MM.1S (cell line): Measurements from ENCODE around the gene STK32C.

Source experiments
- DNase-seq: peaks from one replicate; pipeline ENCODE4 v3.0.0-alpha.2; 2015
- H2AFZ ChIP-seq: fragments of 300-600 bp; sonication (generic); 2 replicates; pipeline ENCODE4 v1.6.0; 2016; ENCODE audit warnings: antibody characterized with exemption, low read length
- H3F3A ChIP-seq: fragments of 300-600 bp; sonication (generic); 2 replicates; pipeline ENCODE4 v1.6.1; 2016; ENCODE audit warnings: mild to moderate bottlenecking, antibody characterized with exemption, low read length, moderate library complexity, mixed read lengths; ENCODE audit not compliant: insufficient read depth
- H3K27ac ChIP-seq: fragments of 300-600 bp; sonication (generic); 2 replicates; pipeline ENCODE4 v1.5.1; 2016; ENCODE audit warnings: mild to moderate bottlenecking, low read length
- H3K27me3 ChIP-seq: fragments of 300-600 bp; sonication (generic); replicated peaks from 2 replicates; pipeline ENCODE4 v1.6.0; 2016; ENCODE audit warnings: low read length; ENCODE audit not compliant: insufficient read depth
- H3K36me3 ChIP-seq: fragments of 300-600 bp; sonication (generic); replicated peaks from 2 replicates; pipeline ENCODE4 v1.6.1; 2016; ENCODE audit warnings: mild to moderate bottlenecking, low read length, mixed read lengths; ENCODE audit not compliant: insufficient read depth
- H3K4me1 ChIP-seq: fragments of 300-600 bp; sonication (generic); 2 replicates; pipeline ENCODE4 v1.6.1; 2016; ENCODE audit warnings: low read length, mixed read lengths
- H3K4me2 ChIP-seq: fragments of 300-600 bp; sonication (generic); 2 replicates; pipeline ENCODE4 v1.6.0; 2016; ENCODE audit warnings: low read depth, low read length
- H3K4me3 ChIP-seq: fragments of 300-600 bp; sonication (generic); 2 replicates; pipeline ENCODE4 v1.5.1; 2016; ENCODE audit warnings: low read length, mixed read lengths
- H3K79me2 ChIP-seq: fragments of 300-600 bp; sonication (generic); 2 replicates; pipeline ENCODE4 v1.6.1; 2016; ENCODE audit warnings: mixed run types, low read length, mixed read lengths
- H3K9ac ChIP-seq: fragments of 300-600 bp; sonication (generic); 2 replicates; pipeline ENCODE4 v1.6.1; 2016; ENCODE audit warnings: low read length, mixed read lengths
- H3K9me2 ChIP-seq: fragments of 300-600 bp; sonication (generic); replicated peaks from 2 replicates; pipeline ENCODE4 v1.6.1; 2016; ENCODE audit warnings: mild to moderate bottlenecking, low read length, mixed read lengths; ENCODE audit not compliant: insufficient read depth
- H3K9me3 ChIP-seq: fragments of 300-600 bp; sonication (generic); replicated peaks from 2 replicates; pipeline ENCODE4 v1.6.1; 2016; ENCODE audit warnings: mild to moderate bottlenecking, low read length, mixed read lengths; ENCODE audit not compliant: insufficient read depth
- H4K20me1 ChIP-seq: fragments of 300-600 bp; sonication (generic); 2 replicates; pipeline ENCODE4 v1.6.1; 2016; ENCODE audit warnings: mild to moderate bottlenecking, low read length, moderate library complexity, mixed read lengths; ENCODE audit not compliant: insufficient read depth
- CTCF ChIP-seq: fragments of 300-600 bp; sonication (generic); IDR thresholded peaks from 2 replicates; pipeline ENCODE4 v1.5.1; 2016; ENCODE audit warnings: antibody characterized with exemption, low read length, mixed read lengths
- EZH2 ChIP-seq: fragments of 300-600 bp; sonication (generic); optimal IDR thresholded peaks from 2 replicates; pipeline ENCODE3; 2017; ENCODE audit warnings: low read depth, mild to moderate bottlenecking, antibody characterized with exemption, low read length, mixed read lengths
- EZH2phosphoT487 ChIP-seq: fragments of 300-600 bp; sonication (generic); IDR thresholded peaks from 2 replicates; pipeline ENCODE4 v1.6.1; 2018; ENCODE audit warnings: antibody characterized with exemption, low read length

STK32C gene

GRCh38 chr10:132236881-132237280 lies 70.9 kb downstream of the STK32C start:
- H3F3A ChIP-seq: no peaks in the 10 kb centered on the region
- no peaks in the 10 kb centered on the region for H4K20me1 ChIP-seq
- H3K36me3 ChIP-seq: no peaks in the 10 kb centered on the region
- no peaks in the 10 kb centered on the region for H3K27me3 ChIP-seq
- H3K4me3 ChIP-seq: no peak overlapping the region
- H3K4me2 ChIP-seq: no peak overlapping the region
- H3K27ac ChIP-seq: no peak overlapping the region
- TF ChIP-seq CTCF: no peak
- no peak for TF ChIP-seq EZH2phosphoT487
- no peak for TF ChIP-seq EZH2
- H3K79me2 ChIP-seq: no peaks in the 10 kb centered on the region
- H3K9me2 ChIP-seq: no peaks in the 10 kb centered on the region
- DNase-seq: no peak
- no peaks in the 10 kb centered on the region for H3K4me1 ChIP-seq
- no peaks in the 10 kb centered on the region for H3K9me3 ChIP-seq
- no peak overlapping the region for H3K9ac ChIP-seq
- H2AFZ ChIP-seq: no peak overlapping the region

GRCh38 chr10:132236161-132236560 lies 71.6 kb downstream of the STK32C start:
- H3K4me3 ChIP-seq: no peak overlapping the region
- TF ChIP-seq EZH2: no peak
- no peak for TF ChIP-seq EZH2phosphoT487
- no peak for TF ChIP-seq CTCF
- H3K9me3 ChIP-seq: no peaks in the 10 kb centered on the region
- no peak overlapping the region for H2AFZ ChIP-seq
- H3F3A ChIP-seq: no peaks in the 10 kb centered on the region
- no peak overlapping the region for H3K4me2 ChIP-seq
- H3K36me3 ChIP-seq: no peaks in the 10 kb centered on the region
- H4K20me1 ChIP-seq: no peaks in the 10 kb centered on the region
- H3K9ac ChIP-seq: no peak overlapping the region
- H3K9me2 ChIP-seq: no peaks in the 10 kb centered on the region
- H3K27me3 ChIP-seq: no peaks in the 10 kb centered on the region
- no peak for DNase-seq
- H3K4me1 ChIP-seq: no peaks in the 10 kb centered on the region
- H3K79me2 ChIP-seq: no peaks in the 10 kb centered on the region
- no peak overlapping the region for H3K27ac ChIP-seq

- Histone ChIP-seq H3K27me3 (no peaks in the 10 kb centered on the region), H3K4me1 (no peaks in the 10 kb centered on the region), H3K9me3 (no peaks in the 10 kb centered on the region), H3K9ac (no peak overlapping the region), H3K27ac (no peak overlapping the region), H3K9me2 (no peaks in the 10 kb centered on the region), H3K4me2 (no peak overlapping the region), H4K20me1 (no peaks in the 10 kb centered on the region), H2AFZ (no peak overlapping the region), H3K4me3 (no peak overlapping the region), H3F3A (no peaks in the 10 kb centered on the region), H3K36me3 (no peaks in the 10 kb centered on the region), H3K79me2 (no peaks in the 10 kb centered on the region)
- DNase-seq: no peak
- TF ChIP-seq EZH2: no peak
- no peak for TF ChIP-seq CTCF
- no peak for TF ChIP-seq EZH2phosphoT487
Observed at GRCh38 chr10:132234860-132235259, 72.9 kb downstream of the STK32C start.
